H1 (cell line): ENCODE results near the gene ENAH. TPM values are rescaled to one million over a fixed set of nuclear protein-coding genes. Genes with fewer than 3 reads are reported as not detected.
"Not testable (repeated sequence)": the region's sequence is repeated elsewhere in the genome, so short reads cannot be mapped to it uniquely, and the experiment has no call there.

Experiments used
- CTCF ChIA-PET: fragments of 300-600 bp; sonication (Branson Sonifier 250); formaldehyde crosslinking; loops from one replicate; lab custom pipeline; 2021; ENCODE audit not compliant: partially characterized antibody; lab: Charles Lee
- POLR2A ChIA-PET: fragments of 300-600 bp; sonication (Branson Sonifier 250); formaldehyde crosslinking; loops from one replicate; lab custom pipeline; 2021; ENCODE audit warnings: inconsistent platforms; ENCODE audit not compliant: partially characterized antibody; lab: Charles Lee
- DNase-seq, 2 experiments: peaks; one replicate each; pipeline versions ENCODE4 v3.0.0 to v3.0.0-alpha.2; 2010 to 2022; ENCODE audit warnings: low spot score in 2 of 2, low read depth in 1 of 2, mixed read lengths in 1 of 2
- FAIRE-seq: peaks from 2 replicates; lab custom pipeline; 2011; peaks lifted over from hg19 to GRCh38; lab: Jason Lieb, UNC
- H2AFZ ChIP-seq: 2 replicates; pipeline ENCODE4 v1.8.1; 2012; ENCODE audit warnings: low read length, inconsistent platforms
- H2AK5ac ChIP-seq: 2 replicates; pipeline ENCODE4 v1.6.1; 2013; ENCODE audit warnings: low read depth, low read length
- H2BK120ac ChIP-seq: replicated peaks from 2 replicates; pipeline ENCODE3; 2013; ENCODE audit warnings: low read depth, low read length, inconsistent platforms
- H2BK12ac ChIP-seq: 2 replicates; pipeline ENCODE4 v1.6.1; 2013; ENCODE audit warnings: low read depth, low read length
- H2BK15ac ChIP-seq: 2 replicates; pipeline ENCODE4 v1.6.1; 2013; ENCODE audit warnings: low read length
- H2BK20ac ChIP-seq: 2 replicates; pipeline ENCODE4 v1.6.1; 2013; ENCODE audit warnings: low read length
- H2BK5ac ChIP-seq: 2 replicates; pipeline ENCODE4 v1.6.1; 2013; ENCODE audit warnings: low read depth, low read length
- H3K14ac ChIP-seq: 2 replicates; pipeline ENCODE4 v1.6.1; 2013; ENCODE audit warnings: inconsistent platforms; ENCODE audit not compliant: insufficient read length
- H3K18ac ChIP-seq: 2 replicates; pipeline ENCODE4 v1.6.1; 2013; ENCODE audit warnings: low read length; ENCODE audit errors: extremely low read depth
- H3K23ac ChIP-seq: 2 replicates; pipeline ENCODE4 v1.6.1; 2013; ENCODE audit warnings: inconsistent platforms; ENCODE audit not compliant: insufficient read length
- H3K23me2 ChIP-seq: 2 replicates; pipeline ENCODE4 v1.6.1; 2013; ENCODE audit warnings: low read depth, low read length
- H3K27ac ChIP-seq: 2 replicates; pipeline ENCODE4 v1.6.1; 2011; ENCODE audit warnings: low read depth, low read length, inconsistent platforms
- H3K27me3 ChIP-seq, 4 experiments: replicated peaks in 1 of 4; 1 replicate in 1 of 4; 2 replicates in 3 of 4; pipeline versions ENCODE4 v1.6.1 to v1.8.1; 2011 to 2013; ENCODE audit warnings: low read length in 3 of 4, mild to moderate bottlenecking in 3 of 4, inconsistent platforms in 2 of 4, mixed read lengths in 2 of 4, moderate library complexity in 1 of 4; ENCODE audit not compliant: control insufficient read depth in 3 of 4, insufficient read depth in 3 of 4; ENCODE audit errors: extremely low read depth in 1 of 4
- H3K36me3 ChIP-seq, 4 experiments: 2 replicates each; pipeline versions ENCODE4 v1.6.1 to v1.8.1; 2011 to 2013; ENCODE audit warnings: mild to moderate bottlenecking in 4 of 4, low read length in 3 of 4, moderate library complexity in 2 of 4, control low read depth in 1 of 4, inconsistent platforms in 1 of 4; ENCODE audit not compliant: insufficient read depth in 4 of 4, control insufficient read depth in 2 of 4
- H3K4ac ChIP-seq: replicated peaks from 2 replicates; pipeline ENCODE3; 2013; ENCODE audit warnings: low read length, low read depth, mixed read lengths, inconsistent platforms; ENCODE audit not compliant: insufficient read length
- H3K4me1 ChIP-seq, 4 experiments: replicated peaks in 1 of 4; 1 replicate in 1 of 4; 2 replicates in 3 of 4; pipeline versions ENCODE4 v1.6.1 to v1.8.1; 2011 to 2013; ENCODE audit warnings: low read length in 3 of 4, inconsistent platforms in 2 of 4, mixed read lengths in 1 of 4; ENCODE audit not compliant: insufficient read depth in 4 of 4, control insufficient read depth in 3 of 4
- H3K4me2 ChIP-seq, 2 experiments: 2 replicates each; pipeline versions ENCODE4 v1.6.1 to v1.8.1; 2011 to 2013; ENCODE audit warnings: low read depth in 2 of 2, low read length in 2 of 2, control low read depth in 1 of 2, inconsistent platforms in 1 of 2, mild to moderate bottlenecking in 1 of 2; ENCODE audit not compliant: insufficient read depth in 1 of 2
- H3K4me3 ChIP-seq, 4 experiments: fragments of 200-600, 300-600 bp in 1 of 4; sonication (generic), shearing (Covaris generic), sonication (Bioruptor Twin) in 1 of 4; 2 replicates each; pipeline versions ENCODE4 v1.5.1 to v1.8.1; 2011 to 2016; ENCODE audit warnings: low read length in 4 of 4, low read depth in 3 of 4, control low read depth in 2 of 4, inconsistent platforms in 2 of 4, mild to moderate bottlenecking in 2 of 4, mixed read lengths in 1 of 4, moderate library complexity in 1 of 4; ENCODE audit not compliant: insufficient read depth in 2 of 4; ENCODE audit errors: extremely low read depth in 1 of 4
- H3K56ac ChIP-seq: replicated peaks from 2 replicates; pipeline ENCODE3; 2013; ENCODE audit warnings: low read depth, mild to moderate bottlenecking, mixed read lengths, low read length, inconsistent platforms; ENCODE audit not compliant: insufficient read length
- H3K79me1 ChIP-seq: 2 replicates; pipeline ENCODE4 v1.6.1; 2013; ENCODE audit warnings: low read depth, low read length, control low read depth
- H3K79me2 ChIP-seq, 2 experiments: 2 replicates each; pipeline versions ENCODE4 v1.6.1 to v1.8.1; 2012 to 2013; ENCODE audit warnings: low read length in 2 of 2, mild to moderate bottlenecking in 2 of 2, inconsistent platforms in 1 of 2; ENCODE audit not compliant: insufficient read depth in 2 of 2, control insufficient read depth in 1 of 2
- H3K9ac ChIP-seq, 4 experiments: replicated peaks in 1 of 4; 1 replicate in 1 of 4; 2 replicates in 3 of 4; pipeline versions ENCODE4 v1.6.1 to v1.8.1; 2011 to 2013; ENCODE audit warnings: low read depth in 3 of 4, low read length in 3 of 4, control low read depth in 2 of 4, mild to moderate bottlenecking in 2 of 4, moderate library complexity in 2 of 4, inconsistent platforms in 1 of 4; ENCODE audit errors: extremely low read depth in 1 of 4
- H3K9me3 ChIP-seq, 2 experiments: 2 replicates each; pipeline versions ENCODE4 v1.6.1 to v1.8.1; 2012 to 2013; ENCODE audit warnings: mild to moderate bottlenecking in 2 of 2, moderate library complexity in 2 of 2, control low read depth in 1 of 2, inconsistent platforms in 1 of 2, low read depth in 1 of 2, low read length in 1 of 2, mixed read lengths in 1 of 2; ENCODE audit not compliant: insufficient read depth in 2 of 2
- H4K20me1 ChIP-seq, 2 experiments: replicated peaks in 1 of 2; 2 replicates each; pipeline versions ENCODE3 to v1.8.1; 2011 to 2013; ENCODE audit warnings: inconsistent platforms in 2 of 2, low read length in 2 of 2, mild to moderate bottlenecking in 1 of 2; ENCODE audit not compliant: insufficient read depth in 2 of 2, control insufficient read depth in 1 of 2
- H4K5ac ChIP-seq: 2 replicates; pipeline ENCODE4 v1.6.1; 2013; ENCODE audit warnings: low read length, low read depth, mixed read lengths, inconsistent platforms; ENCODE audit not compliant: insufficient read length
- H4K8ac ChIP-seq: 2 replicates; pipeline ENCODE4 v1.8.0; 2013; ENCODE audit warnings: mild to moderate bottlenecking, moderate library complexity, low read length, inconsistent platforms; ENCODE audit not compliant: insufficient read depth; ENCODE audit errors: extremely low read depth
- H4K91ac ChIP-seq: replicated peaks from 2 replicates; pipeline ENCODE3; 2013; ENCODE audit warnings: low read length, mixed read lengths, inconsistent platforms; ENCODE audit not compliant: insufficient read length
- FOSL1 ChIP-seq: IDR thresholded peaks from 2 replicates; pipeline ENCODE4 v1.6.1; 2011; ENCODE audit warnings: mild to moderate bottlenecking, low read depth, low read length, moderate library complexity; ENCODE audit not compliant: insufficient read depth
- SP4 ChIP-seq: IDR thresholded peaks from 2 replicates; pipeline ENCODE4 v1.6.1; 2012; ENCODE audit warnings: low read length, inconsistent platforms
- WGBS, 2 experiments: shearing (Covaris generic) in 1 of 2; methylation state at CpG; one replicate each; pipeline versions ENCODE4 v1.1.6 to v1.1.7; 2013 to 2015; ENCODE audit warnings: low lambda C conversion rate in 2 of 2, mixed read lengths in 2 of 2, inconsistent platforms in 1 of 2, low coverage in 1 of 2, missing lambda C conversion rate in 1 of 2; ENCODE audit not compliant: insufficient replicate concordance in 2 of 2, insufficient coverage in 1 of 2, insufficient read length in 1 of 2; ENCODE audit errors: extremely low coverage in 1 of 2, missing lambda C conversion rate in 1 of 2; 5-methylcytosine and 5-hydroxymethylcytosine counted together
- polyA plus RNA-seq, 7 experiments: library from polyadenylated mRNA; depleted of rRNA in 3 of 7; stranded (reverse) in 5 of 7; unstranded in 2 of 7; fragments of >200 nt in 5 of 7; fragments of 200-250 nt in 2 of 7; gene quantifications; 1 replicate in 5 of 7; 2 replicates in 1 of 7; 4 replicates in 1 of 7; pipeline versions ENCODE4 v1.2.1 to v1.2.3, GENCODE V29; 2011 to 2013; ENCODE audit warnings: missing spikeins in 2 of 7, mixed read lengths in 2 of 7
- total RNA-seq: library from RNA; stranded (reverse); fragmentation: NEBNext Ultra II Directional; extraction: Animal tissue kit (Norgen Biotek cat#: 25700); gene quantifications from 2 replicates; pipeline ENCODE4 v1.2.1, GENCODE V29; 2021

The ENAH gene
- total and polyA plus RNA-seq, 2 of the 8 experiments (the other 6 are each of a cell fraction or from before 2014, with no cell fraction given): 39.1 to 335 TPM

GRCh38 chr1:225514671-225515081 lies 138.2 kb downstream of the ENAH start (continued):
- no peak for TF ChIP-seq FOSL1
- TF ChIP-seq SP4: no peak

GRCh38 chr1:225513576-225513975 lies 139.3 kb downstream of the ENAH start:
- not testable (repeated sequence) for DNase-seq, H2BK20ac ChIP-seq, H4K5ac ChIP-seq, H3K4ac ChIP-seq, H3K27ac ChIP-seq, H3K23ac ChIP-seq, FAIRE-seq, H3K14ac ChIP-seq, H3K4me2 ChIP-seq, H2BK12ac ChIP-seq, H3K27me3 ChIP-seq, H2BK5ac ChIP-seq, H3K4me3 ChIP-seq, H2BK120ac ChIP-seq, H3K9me3 ChIP-seq, H4K20me1 ChIP-seq, H4K8ac ChIP-seq, H3K79me1 ChIP-seq, H3K56ac ChIP-seq, H3K23me2 ChIP-seq, H4K91ac ChIP-seq, H3K9ac ChIP-seq, H2AFZ ChIP-seq, H3K18ac ChIP-seq, H2BK15ac ChIP-seq, H2AK5ac ChIP-seq
- peaks cover 5 to 23% (median 16%) of the 10 kb centered on the region in 4 experiments; a peak in 5 of 7 replicates for H3K4me1 ChIP-seq
- ChIA-PET CTCF (interaction anchor here (0.9 to 2.5 kb wide), 4 partner anchors 9 to 258 kb away, joined by 3 to 10 read pairs (median 5); no protein-coding TSS in a partner anchor), POLR2A (interaction anchor here (0.9 kb wide), 1 partner anchor 138 kb away, joined by 4 read pairs; no protein-coding TSS in a partner anchor)
- WGBS, 2 experiments: 91% methylated on average over 9 of the region's 9 CpGs; no CpG with 5 or more reads in 1 of the 2 experiments
- peaks cover 4 to 24% of the 10 kb centered on the region in 2 experiments for H3K79me2 ChIP-seq
- peaks cover 2 to 53% (median 12%) of the 10 kb centered on the region in 4 experiments; a peak in 7 of 8 replicates for H3K36me3 ChIP-seq
